ENCODE data around the gene DCP2.

DNA sequence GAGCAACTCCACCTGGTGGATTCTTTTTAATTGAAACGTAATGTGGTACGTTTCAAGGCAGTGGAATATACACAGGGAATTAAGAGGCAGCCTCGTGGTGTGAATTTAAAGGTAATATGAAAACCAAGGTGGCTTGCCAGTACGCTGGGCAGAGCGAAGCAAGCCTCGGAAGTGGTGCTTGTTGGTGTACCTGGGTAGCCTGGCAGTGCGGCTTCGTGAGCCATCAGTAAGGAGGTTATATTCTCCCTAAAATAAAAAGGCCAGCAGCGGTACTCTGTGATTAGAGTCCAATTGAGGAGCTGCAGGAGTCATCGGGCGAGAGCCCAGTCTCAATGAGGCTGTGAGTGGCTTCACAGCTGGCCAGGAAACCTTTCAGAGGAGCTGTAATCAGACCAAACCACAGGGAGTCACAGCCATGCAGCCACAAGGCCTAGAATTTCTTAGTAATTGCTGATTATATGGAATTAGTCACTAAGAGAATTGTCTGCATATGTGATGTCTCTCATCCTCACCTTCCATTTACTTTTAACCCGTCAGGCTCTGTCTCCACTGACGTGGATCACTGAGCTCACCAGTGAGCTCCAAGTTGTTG is 57.7 kb downstream of the DCP2 start:
- TF ChIP-seq EZH2 (IDR thresholded peaks at IDR 0.05; ENCODE audit: borderline replicate concordance, low read length), result no peak
- TF ChIP-seq, protein P1, sequence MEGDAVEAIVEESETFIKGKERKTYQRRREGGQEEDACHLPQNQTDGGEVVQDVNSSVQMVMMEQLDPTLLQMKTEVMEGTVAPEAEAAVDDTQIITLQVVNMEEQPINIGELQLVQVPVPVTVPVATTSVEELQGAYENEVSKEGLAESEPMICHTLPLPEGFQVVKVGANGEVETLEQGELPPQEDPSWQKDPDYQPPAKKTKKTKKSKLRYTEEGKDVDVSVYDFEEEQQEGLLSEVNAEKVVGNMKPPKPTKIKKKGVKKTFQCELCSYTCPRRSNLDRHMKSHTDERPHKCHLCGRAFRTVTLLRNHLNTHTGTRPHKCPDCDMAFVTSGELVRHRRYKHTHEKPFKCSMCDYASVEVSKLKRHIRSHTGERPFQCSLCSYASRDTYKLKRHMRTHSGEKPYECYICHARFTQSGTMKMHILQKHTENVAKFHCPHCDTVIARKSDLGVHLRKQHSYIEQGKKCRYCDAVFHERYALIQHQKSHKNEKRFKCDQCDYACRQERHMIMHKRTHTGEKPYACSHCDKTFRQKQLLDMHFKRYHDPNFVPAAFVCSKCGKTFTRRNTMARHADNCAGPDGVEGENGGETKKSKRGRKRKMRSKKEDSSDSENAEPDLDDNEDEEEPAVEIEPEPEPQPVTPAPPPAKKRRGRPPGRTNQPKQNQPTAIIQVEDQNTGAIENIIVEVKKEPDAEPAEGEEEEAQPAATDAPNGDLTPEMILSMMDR (IDR thresholded peaks at IDR 0.05; ENCODE audit: low read length), result no peak

All from OCI-LY1 (cell line).